HG03103 (cell line): ENCODE measurements around the gene UBALD1.

ENCODE experiments used
- ATAC-seq: cut with Tn5 transposase; IDR thresholded peaks from one replicate; pipeline ENCODE4 v1.9.1; 2021; ENCODE audit warnings: low read depth; ENCODE audit not compliant: unreplicated experiment

UBALD1 gene

GRCh38 chr16:4564661-4565267 lies 49.9 kb downstream of the UBALD1 start:
- no peak for ATAC-seq

- ATAC-seq: no peak
These were observed 53.1 kb downstream of the UBALD1 start for GRCh38 chr16:4561596-4561995.
